HEK293T (cell line): Measurements from ENCODE around the gene ZNF30.
"Not testable (repeated sequence)": the region's sequence is repeated elsewhere in the genome, so short reads cannot be mapped to it uniquely, and the experiment has no call there.

ENCODE experiments used
- CTCF ChIA-PET: fragments of 350-600 bp; formaldehyde crosslinking; extraction: SDS; loops from one replicate; lab custom pipeline; 2021; ENCODE audit warnings: antibody characterized with exemption, inconsistent platforms; lab: Yijun Ruan, JAX
- POLR2A ChIA-PET: fragments of 350-600 bp; formaldehyde crosslinking; extraction: SDS; loops from one replicate; lab custom pipeline; 2020; ENCODE audit warnings: antibody characterized with exemption, inconsistent platforms; lab: Yijun Ruan, JAX
- DNase-seq: peaks from one replicate; pipeline ENCODE4 v3.0.0; 2012; ENCODE audit warnings: mixed read lengths; ENCODE audit errors: extremely low spot score
- ARNT ChIP-seq: fragments of 450-650 bp; IDR thresholded peaks from 2 replicates; pipeline ENCODE4 v1.6.1; 2017; ENCODE audit warnings: mild to moderate bottlenecking
- BHLHE40 ChIP-seq: fragments of 450-650 bp; IDR thresholded peaks from 2 replicates; pipeline ENCODE4 v1.6.1; 2016; ENCODE audit warnings: mild to moderate bottlenecking, moderate library complexity, borderline replicate concordance
- CTBP1 ChIP-seq: fragments of 450-650 bp; IDR thresholded peaks from 2 replicates; pipeline ENCODE4 v1.6.1; 2016; ENCODE audit warnings: borderline replicate concordance
- ELF4 ChIP-seq: fragments of 450-650 bp; IDR thresholded peaks from 2 replicates; pipeline ENCODE4 v1.6.1; 2017; ENCODE audit warnings: antibody characterized with exemption
- FOXA1 ChIP-seq: fragments of 450-650 bp; IDR thresholded peaks from 2 replicates; pipeline ENCODE4 v1.6.1; 2016; ENCODE audit warnings: mild to moderate bottlenecking
- FOXK2 ChIP-seq: fragments of 450-650 bp; IDR thresholded peaks from 2 replicates; pipeline ENCODE4 v1.6.1; 2016; ENCODE audit warnings: mild to moderate bottlenecking
- FOXM1 ChIP-seq: fragments of 450-650 bp; IDR thresholded peaks from 2 replicates; pipeline ENCODE4 v1.6.1; 2017; ENCODE audit warnings: mild to moderate bottlenecking, borderline replicate concordance
- HDGF ChIP-seq: fragments of 450-650 bp; IDR thresholded peaks from 2 replicates; pipeline ENCODE4 v1.6.1; 2017; ENCODE audit warnings: antibody characterized with exemption, borderline replicate concordance
- L3MBTL2 ChIP-seq: fragments of 450-650 bp; conservative IDR thresholded peaks from 2 replicates; pipeline ENCODE4 v1.6.1; 2016; ENCODE audit warnings: mild to moderate bottlenecking
- LEF1 ChIP-seq: fragments of 450-650 bp; IDR thresholded peaks from 2 replicates; pipeline ENCODE4 v1.6.1; 2017; ENCODE audit warnings: mild to moderate bottlenecking, borderline replicate concordance
- NFRKB ChIP-seq: fragments of 450-650 bp; IDR thresholded peaks from 2 replicates; pipeline ENCODE4 v1.6.1; 2016; ENCODE audit warnings: mild to moderate bottlenecking, moderate library complexity
- SP1 ChIP-seq: fragments of 450-650 bp; IDR thresholded peaks from 2 replicates; pipeline ENCODE4 v1.6.1; 2017
- SUZ12 ChIP-seq: fragments of 450-650 bp; IDR thresholded peaks from 2 replicates; pipeline ENCODE4 v1.6.1; 2016; ENCODE audit warnings: mild to moderate bottlenecking
- TARDBP ChIP-seq: fragments of 450-650 bp; IDR thresholded peaks from 2 replicates; pipeline ENCODE4 v1.6.1; 2016
- ZNF384 ChIP-seq: fragments of 450-650 bp; IDR thresholded peaks from 2 replicates; pipeline ENCODE4 v1.6.1; 2016
- TF ChIP-seq, protein P1 (sequence below): fragments of 450-650 bp; IDR thresholded peaks from 2 replicates; pipeline ENCODE4 v1.6.1; 2016

ZNF30 gene

DNA sequence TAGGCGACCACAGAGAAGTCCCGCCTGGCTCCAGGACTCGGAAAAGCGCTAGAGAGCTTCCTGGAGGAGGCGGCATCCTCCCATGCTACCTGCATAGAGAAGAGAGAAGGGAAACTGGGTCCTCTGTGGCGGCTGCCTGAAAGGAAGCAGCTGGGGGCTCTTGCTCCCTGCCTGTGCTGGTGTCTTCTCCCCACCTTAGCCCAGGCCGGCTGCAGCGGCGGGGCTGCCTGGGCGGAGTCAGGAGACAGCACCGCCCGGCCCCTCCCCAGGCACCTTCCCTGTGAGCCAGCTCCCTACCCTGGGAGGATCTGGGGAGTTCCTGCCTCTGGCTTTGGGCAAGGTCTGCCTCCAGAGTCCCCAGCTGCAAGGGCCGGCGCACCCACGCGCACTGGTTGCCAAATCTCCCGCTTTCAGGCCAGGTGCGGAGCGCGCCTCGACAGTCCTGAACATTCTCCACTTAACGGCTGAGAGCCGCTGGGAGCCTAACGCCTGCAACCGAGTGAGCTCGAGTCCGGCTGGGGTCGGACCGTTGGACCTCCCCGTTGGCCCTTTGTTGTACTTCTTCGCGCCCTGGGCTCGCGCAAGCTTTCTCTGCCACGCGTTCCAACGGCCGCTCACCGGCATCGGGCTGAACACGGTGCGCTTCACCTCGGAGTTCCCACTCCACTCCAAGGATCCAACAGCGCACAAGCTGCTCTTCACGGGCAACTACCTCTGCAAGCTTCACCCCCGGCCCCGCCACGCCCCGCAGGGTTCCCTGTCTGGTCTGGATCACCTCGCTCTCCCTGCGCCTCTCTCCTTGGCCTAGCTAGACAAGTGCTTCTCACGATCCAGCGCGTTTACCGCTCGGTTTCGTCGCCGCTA is 21.8 kb upstream of the ZNF30 start:
- ChIA-PET CTCF (interaction anchor here (0.6 kb wide), 1 partner anchor 112 kb away, joined by 3 read pairs; no protein-coding TSS in a partner anchor), POLR2A (no interaction called here)
- DNase-seq, result no peak
- no peak for TF ChIP-seq SUZ12
- no peak for TF ChIP-seq FOXK2
- no peak for TF ChIP-seq ELF4
- TF ChIP-seq, protein P1, sequence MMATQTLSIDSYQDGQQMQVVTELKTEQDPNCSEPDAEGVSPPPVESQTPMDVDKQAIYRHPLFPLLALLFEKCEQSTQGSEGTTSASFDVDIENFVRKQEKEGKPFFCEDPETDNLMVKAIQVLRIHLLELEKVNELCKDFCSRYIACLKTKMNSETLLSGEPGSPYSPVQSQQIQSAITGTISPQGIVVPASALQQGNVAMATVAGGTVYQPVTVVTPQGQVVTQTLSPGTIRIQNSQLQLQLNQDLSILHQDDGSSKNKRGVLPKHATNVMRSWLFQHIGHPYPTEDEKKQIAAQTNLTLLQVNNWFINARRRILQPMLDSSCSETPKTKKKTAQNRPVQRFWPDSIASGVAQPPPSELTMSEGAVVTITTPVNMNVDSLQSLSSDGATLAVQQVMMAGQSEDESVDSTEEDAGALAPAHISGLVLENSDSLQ, result no peak
- no peak for TF ChIP-seq ZNF384
- no peak for TF ChIP-seq FOXM1
- no peak for TF ChIP-seq TARDBP
- no peak for TF ChIP-seq FOXA1
- TF ChIP-seq CTBP1, result no peak
- no peak for TF ChIP-seq SP1
- no peak for TF ChIP-seq HDGF
- no peak for TF ChIP-seq LEF1
- no peak for TF ChIP-seq BHLHE40
- no peak for TF ChIP-seq L3MBTL2
- TF ChIP-seq ARNT, result no peak
- TF ChIP-seq NFRKB, result no peak

DNA sequence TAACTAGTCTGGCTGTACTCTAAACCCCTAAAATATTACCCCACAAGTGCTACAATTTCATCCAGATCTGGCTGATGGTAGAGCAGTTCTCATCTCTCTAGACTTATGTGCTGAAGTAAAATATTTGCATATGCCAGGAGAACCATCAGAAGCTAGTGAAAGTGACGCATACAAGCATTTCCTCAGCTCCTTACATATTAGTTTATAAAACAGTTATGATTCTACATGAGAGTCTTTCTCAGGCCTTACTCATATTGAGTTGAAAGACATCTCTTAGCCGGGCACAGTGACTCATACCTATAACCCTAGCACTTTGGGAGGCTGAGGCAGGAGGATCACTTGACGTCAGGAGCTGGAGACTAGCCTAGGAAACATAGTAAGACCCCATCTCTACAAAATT is 15.9 kb upstream of the ZNF30 start:
- CTCF ChIA-PET, result no interaction called here

DNA sequence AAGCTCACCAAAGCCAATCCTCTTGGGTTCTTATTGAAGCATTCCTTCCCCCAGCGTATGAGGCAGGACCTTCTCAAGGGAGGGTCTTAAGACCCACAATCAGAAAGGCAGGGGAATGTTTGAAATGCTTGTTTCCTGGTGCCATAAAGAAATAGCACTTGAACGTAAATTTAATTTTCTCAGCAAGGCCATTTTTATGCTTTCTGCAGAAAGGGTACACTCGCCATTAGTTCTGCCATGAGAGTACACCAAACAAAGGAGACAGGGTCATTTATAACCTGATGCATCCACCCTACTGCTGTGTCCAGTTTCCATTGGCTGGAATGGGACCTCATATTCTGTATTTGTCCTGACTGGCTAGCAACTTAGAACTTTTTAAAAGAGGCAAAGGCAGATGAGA is 9.6 kb upstream of the ZNF30 start:
- DNase-seq, CTCF ChIA-PET: not testable (repeated sequence)
- POLR2A ChIA-PET, result interaction anchor here (1.1 kb wide), 1 partner anchor 9 kb away, joined by 4 read pairs; the partner anchor contains the start of gene ZNF30

More for the DNA sequence above, 15.9 kb upstream of the ZNF30 start:
- TF ChIP-seq ZNF384, result no peak
- TF ChIP-seq CTBP1, result no peak
- TF ChIP-seq FOXM1, result no peak
- no peak for TF ChIP-seq SP1
- TF ChIP-seq, protein P1, result no peak
- no peak for TF ChIP-seq TARDBP
- TF ChIP-seq SUZ12, result no peak
- TF ChIP-seq L3MBTL2, result no peak
- no peak for TF ChIP-seq LEF1
- TF ChIP-seq ELF4, result no peak
- no peak for TF ChIP-seq FOXK2
- no peak for DNase-seq
- POLR2A ChIA-PET, result no interaction called here

DNA sequence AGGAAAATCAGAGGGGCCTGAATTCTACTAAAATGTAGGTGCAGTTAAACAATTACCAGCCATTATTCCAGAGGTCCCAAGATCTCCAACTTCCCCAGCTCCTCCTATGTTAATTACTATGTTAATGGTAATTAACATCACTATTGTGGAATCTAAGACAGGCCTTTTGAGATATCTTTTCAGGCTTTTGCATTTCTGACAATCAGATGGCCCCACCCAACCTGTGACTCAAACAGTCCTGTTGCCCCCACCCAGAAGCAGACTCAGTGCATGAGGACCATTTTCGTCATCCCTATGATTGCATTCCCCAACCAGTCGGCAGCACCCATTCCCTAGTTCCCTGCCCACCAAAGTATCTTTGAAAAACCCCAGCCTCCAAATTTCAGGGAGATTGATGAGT is 8.5 kb upstream of the ZNF30 start:
- CTCF ChIA-PET, result no interaction called here
- POLR2A ChIA-PET, result no interaction called here
- DNase-seq, result no peak

DNA sequence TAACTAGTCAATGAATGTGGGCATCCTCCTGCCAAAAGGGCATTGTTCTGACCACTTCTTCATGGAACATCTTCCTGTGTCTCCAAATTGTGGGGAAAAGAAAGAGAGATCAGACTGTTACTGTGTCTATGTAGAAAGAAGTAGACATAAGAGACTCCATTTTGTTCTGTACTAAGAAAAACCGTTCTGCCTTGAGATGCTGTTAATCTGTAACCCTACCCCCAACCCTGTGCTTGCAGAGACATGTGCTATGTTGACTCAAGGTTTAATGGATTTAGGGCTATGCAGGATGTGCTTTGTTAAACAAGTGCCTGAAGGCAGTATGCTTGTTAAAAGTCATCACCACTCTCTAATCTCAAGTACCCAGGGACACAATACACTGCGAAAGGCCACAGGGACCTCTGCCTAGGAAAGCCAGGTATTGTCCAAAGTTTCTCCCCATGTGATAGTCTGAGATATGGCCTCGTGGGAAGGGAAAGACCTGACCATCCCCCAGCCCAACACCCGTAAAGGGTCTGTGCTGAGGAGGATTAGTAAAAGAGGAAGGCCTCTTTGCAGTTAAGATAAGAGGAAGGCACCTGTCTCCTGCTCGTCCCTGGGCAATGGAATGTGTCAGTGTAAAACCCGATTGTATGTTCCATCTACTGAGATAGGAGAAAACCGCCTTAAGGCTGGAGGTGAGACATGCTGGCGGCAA is 6.5 kb upstream of the ZNF30 start:
- POLR2A ChIA-PET, DNase-seq, CTCF ChIA-PET: not testable (repeated sequence)

More for the DNA sequence above, 8.5 kb upstream of the ZNF30 start:
- TF ChIP-seq SUZ12, result no peak
- no peak for TF ChIP-seq L3MBTL2
- TF ChIP-seq ARNT, result no peak
- TF ChIP-seq NFRKB, result no peak
- TF ChIP-seq FOXM1, result no peak
- TF ChIP-seq FOXK2, result no peak
- TF ChIP-seq TARDBP, result no peak
- TF ChIP-seq CTBP1, result no peak
- TF ChIP-seq ZNF384, result no peak
- no peak for TF ChIP-seq LEF1
- no peak for TF ChIP-seq ELF4
- TF ChIP-seq HDGF, result no peak
- TF ChIP-seq FOXA1, result no peak
- TF ChIP-seq, protein P1, result no peak
- no peak for TF ChIP-seq BHLHE40
- no peak for TF ChIP-seq SP1

DNA sequence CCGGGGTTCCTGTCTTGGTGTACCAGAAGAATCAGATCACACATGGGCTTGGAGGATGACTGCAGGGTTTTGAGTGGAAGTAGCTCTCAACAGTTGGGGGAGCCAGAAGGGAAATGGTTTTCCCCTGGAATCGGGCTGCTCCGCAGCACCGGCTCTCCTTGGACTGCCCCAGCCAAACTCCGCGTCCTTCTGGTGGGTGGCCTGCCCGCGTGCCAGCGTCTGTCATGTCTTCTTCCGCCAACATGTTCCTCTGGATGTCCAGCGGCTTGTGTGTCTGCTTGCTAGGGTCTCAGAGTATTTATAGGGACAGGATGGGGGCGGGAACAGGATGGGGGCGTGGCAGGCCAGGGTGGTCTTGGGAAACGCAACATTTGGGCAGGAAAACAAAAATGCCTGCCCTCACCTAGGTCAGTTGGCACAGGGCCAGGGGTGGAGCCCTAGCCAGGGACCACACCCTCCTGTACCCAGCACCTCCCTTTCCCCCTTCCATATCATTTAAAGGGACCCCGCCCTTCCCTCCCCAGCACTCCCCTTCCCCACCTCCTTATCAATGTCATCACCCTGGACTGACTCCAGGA is 1.3 kb upstream of the ZNF30 start:
- DNase-seq, result no peak
- TF ChIP-seq SUZ12, result no peak
- TF ChIP-seq CTBP1, result no peak
- TF ChIP-seq L3MBTL2, result no peak
- TF ChIP-seq BHLHE40, result no peak
- ChIA-PET CTCF (no interaction called here), POLR2A (no interaction called here)
